Endothelial cell (in vitro differentiated cells): ENCODE results near the gene CCR4. TPM values are rescaled to one million over a fixed set of nuclear protein-coding genes. Genes with fewer than 3 reads are reported as not detected.
A peak's percentile ranks its signal among the peaks of the same experiment; 100 is the strongest.

Source experiments
- DNase-seq: peaks from one replicate; pipeline ENCODE4 v3.0.0; 2021; ENCODE audit warnings: low spot score
- H3K27ac Mint-ChIP-seq: one replicate; pipeline ENCODE4 v1.8.0; 2021; ENCODE audit warnings: mixed read lengths, inconsistent platforms; ENCODE audit not compliant: unreplicated experiment
- H3K27me3 Mint-ChIP-seq: one replicate; pipeline ENCODE4 v1.8.0; 2021; ENCODE audit warnings: mild to moderate bottlenecking, moderate library complexity, mixed read lengths, inconsistent platforms; ENCODE audit not compliant: unreplicated experiment
- H3K36me3 Mint-ChIP-seq: one replicate; pipeline ENCODE4 v1.8.0; 2021; ENCODE audit warnings: mild to moderate bottlenecking, low read depth, mixed read lengths, inconsistent platforms; ENCODE audit not compliant: unreplicated experiment
- H3K4me1 Mint-ChIP-seq: one replicate; pipeline ENCODE4 v1.8.0; 2021; ENCODE audit warnings: mild to moderate bottlenecking, mixed read lengths, inconsistent platforms; ENCODE audit not compliant: unreplicated experiment
- H3K4me3 Mint-ChIP-seq: one replicate; pipeline ENCODE4 v1.8.0; 2021; ENCODE audit warnings: mild to moderate bottlenecking, mixed read lengths, inconsistent platforms; ENCODE audit not compliant: unreplicated experiment
- H3K9me3 Mint-ChIP-seq: one replicate; pipeline ENCODE4 v1.8.0; 2021; ENCODE audit warnings: mixed read lengths, inconsistent platforms; ENCODE audit not compliant: unreplicated experiment
- CTCF ChIP-seq: fragments of 200-600 bp; sonication (generic); IDR thresholded peaks from one replicate; pipeline ENCODE4 v1.5.0; 2021; ENCODE audit warnings: antibody characterized with exemption; ENCODE audit not compliant: unreplicated experiment
- total RNA-seq: library from RNA; stranded (reverse); fragmentation: NEBNext Ultra II Directional; extraction: Animal tissue kit (Norgen Biotek cat#: 25700); gene quantifications from one replicate; pipeline ENCODE4 v1.2.1, GENCODE V29; 2021; ENCODE audit not compliant: unreplicated experiment

The CCR4 gene
- total RNA-seq, 1 donor from 2014 or later, result 0.08 TPM

GRCh38 chr3:33000691-33001385 lies 49.4 kb downstream of the CCR4 start:
- Mint-ChIP-seq H3K9me3 (no peaks in the 10 kb centered on the region), H3K4me3 (no peak overlapping the region), H3K27me3 (peaks cover 2% of the 10 kb centered on the region), H3K4me1 (peaks cover 35% of the 10 kb centered on the region), H3K27ac (peak overlapping the region; percentile 67), H3K36me3 (peaks cover 27% of the 10 kb centered on the region)
- no peak for TF ChIP-seq CTCF
- DNase-seq, result no peak

GRCh38 chr3:33001889-33002288 lies 50.4 kb downstream of the CCR4 start:
- DNase-seq, result no peak
- Mint-ChIP-seq H3K9me3 (no peaks in the 10 kb centered on the region), H3K4me1 (peaks cover 36% of the 10 kb centered on the region), H3K4me3 (no peak overlapping the region), H3K36me3 (peaks cover 28% of the 10 kb centered on the region), H3K27me3 (peaks cover 2% of the 10 kb centered on the region), H3K27ac (no peak overlapping the region)
- no peak for TF ChIP-seq CTCF

- TF ChIP-seq CTCF, result no peak
- Mint-ChIP-seq H3K27me3 (peaks cover 6% of the 10 kb centered on the region), H3K4me1 (peaks cover 46% of the 10 kb centered on the region), H3K9me3 (peaks cover under 1% of the 10 kb centered on the region), H3K27ac (no peak overlapping the region), H3K36me3 (peaks cover 37% of the 10 kb centered on the region), H3K4me3 (no peak overlapping the region)
- DNase-seq, result no peak
Measured at GRCh38 chr3:33003308-33003707, 51.9 kb downstream of the CCR4 start.

GRCh38 chr3:33004205-33004604 lies 52.8 kb downstream of the CCR4 start:
- DNase-seq, result no peak
- H3K27ac Mint-ChIP-seq, result no peak overlapping the region
- peaks cover 3% of the 10 kb centered on the region for H3K9me3 Mint-ChIP-seq
- peaks cover 43% of the 10 kb centered on the region for H3K4me1 Mint-ChIP-seq
- no peak overlapping the region for H3K4me3 Mint-ChIP-seq
- H3K27me3 Mint-ChIP-seq, result peaks cover 9% of the 10 kb centered on the region
- no peak for TF ChIP-seq CTCF
- peaks cover 32% of the 10 kb centered on the region for H3K36me3 Mint-ChIP-seq

- no peak for DNase-seq
- Mint-ChIP-seq H3K27ac (no peak overlapping the region), H3K4me1 (peaks cover 41% of the 10 kb centered on the region), H3K9me3 (peaks cover 3% of the 10 kb centered on the region), H3K36me3 (peaks cover 37% of the 10 kb centered on the region), H3K4me3 (no peak overlapping the region), H3K27me3 (peaks cover 9% of the 10 kb centered on the region)
- TF ChIP-seq CTCF, result no peak
Measured at GRCh38 chr3:33004961-33005360, 53.5 kb downstream of the CCR4 start.
